Neutrophil (primary cell): Measurements from ENCODE around the gene RORC.

ENCODE experiments used
- H3K27ac ChIP-seq: fragments of 200-600 bp; sonication (generic); 2 replicates; pipeline ENCODE4 v1.5.1; 2016; ENCODE audit warnings: mild to moderate bottlenecking, moderate library complexity
- H3K27me3 ChIP-seq: fragments of 200-600 bp; sonication (generic); 2 replicates; pipeline ENCODE4 v1.6.0; 2016; ENCODE audit warnings: mild to moderate bottlenecking
- H3K36me3 ChIP-seq: fragments of 200-600 bp; sonication (generic); 2 replicates; pipeline ENCODE4 v1.5.1; 2017
- H3K4me1 ChIP-seq, 2 experiments: fragments of 200-600 bp in 1 of 2; sonication (generic) in 1 of 2; 1 replicate in 1 of 2; 2 replicates in 1 of 2; pipeline versions ENCODE4 v1.5.1 to v1.6.1; 2013 to 2016; ENCODE audit warnings: low read depth in 1 of 2, low read length in 1 of 2, mild to moderate bottlenecking in 1 of 2, moderate library complexity in 1 of 2; ENCODE audit not compliant: control insufficient read depth in 1 of 2, insufficient read depth in 1 of 2
- H3K4me3 ChIP-seq, 2 experiments: fragments of 200-600 bp in 1 of 2; sonication (generic) in 1 of 2; 1 replicate in 1 of 2; 2 replicates in 1 of 2; pipeline ENCODE4 v1.5.1; 2013 to 2016; ENCODE audit warnings: low read depth in 1 of 2, low read length in 1 of 2, mild to moderate bottlenecking in 1 of 2, moderate library complexity in 1 of 2
- H3K9me3 ChIP-seq: fragments of 200-600 bp; sonication (generic); 2 replicates; pipeline ENCODE4 v1.5.1; 2016
- CTCF ChIP-seq: fragments of 200-600 bp; sonication (generic); IDR thresholded peaks from 2 replicates; pipeline ENCODE4 v1.5.1; 2016; ENCODE audit warnings: antibody characterized with exemption

Gene RORC

DNA sequence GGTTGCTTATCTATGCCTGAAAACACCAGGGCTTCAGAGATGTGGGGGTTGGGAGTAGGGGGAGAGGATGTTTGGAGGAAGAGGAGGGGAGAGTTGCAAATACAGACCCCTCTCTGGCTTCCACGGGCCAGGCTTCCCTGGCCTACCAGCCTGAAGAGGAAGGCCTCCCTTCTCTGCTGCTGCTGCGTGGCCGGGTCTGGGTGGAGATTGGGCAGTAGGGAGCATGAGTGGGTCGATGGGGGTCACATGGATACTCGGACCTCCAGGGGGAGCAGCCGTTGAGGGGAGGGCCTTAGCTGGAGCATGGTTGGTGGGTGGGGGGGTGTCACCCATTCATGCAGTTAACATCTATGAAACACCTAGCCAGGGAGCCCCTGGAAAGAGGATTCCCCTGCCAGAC, 1.5 kb downstream of the RORC start:
- no peaks in the 10 kb centered on the region for H3K36me3 ChIP-seq
- no peak for TF ChIP-seq CTCF

GRCh38 chr1:151829352-151830046, 2.1 kb downstream of the RORC start:
- peaks cover 16% of the 10 kb centered on the region for H3K27me3 ChIP-seq
- no peak for TF ChIP-seq CTCF
- H3K9me3 ChIP-seq: no peaks in the 10 kb centered on the region
- no peaks in the 10 kb centered on the region for H3K36me3 ChIP-seq
- H3K27ac ChIP-seq: no peak overlapping the region
- H3K4me3 ChIP-seq: no peak overlapping the region
- H3K4me1 ChIP-seq: peaks cover 10 to 14% of the 10 kb centered on the region in 2 experiments

More for the DNA sequence above, 1.5 kb downstream of the RORC start:
- Histone ChIP-seq H3K27me3 (peaks cover 22% of the 10 kb centered on the region), H3K4me1 (peaks cover 10 to 14% of the 10 kb centered on the region in 2 experiments), H3K27ac (no peak overlapping the region), H3K9me3 (no peaks in the 10 kb centered on the region), H3K4me3 (no peak overlapping the region)

- Histone ChIP-seq H3K4me1 (peaks cover 10 to 14% of the 10 kb centered on the region in 2 experiments), H3K4me3 (no peak overlapping the region), H3K36me3 (no peaks in the 10 kb centered on the region), H3K27ac (no peak overlapping the region), H3K27me3 (peaks cover 12% of the 10 kb centered on the region), H3K9me3 (no peaks in the 10 kb centered on the region)
- TF ChIP-seq CTCF: no peak
These were observed 2.7 kb downstream of the RORC start for GRCh38 chr1:151828921-151829320.

DNA sequence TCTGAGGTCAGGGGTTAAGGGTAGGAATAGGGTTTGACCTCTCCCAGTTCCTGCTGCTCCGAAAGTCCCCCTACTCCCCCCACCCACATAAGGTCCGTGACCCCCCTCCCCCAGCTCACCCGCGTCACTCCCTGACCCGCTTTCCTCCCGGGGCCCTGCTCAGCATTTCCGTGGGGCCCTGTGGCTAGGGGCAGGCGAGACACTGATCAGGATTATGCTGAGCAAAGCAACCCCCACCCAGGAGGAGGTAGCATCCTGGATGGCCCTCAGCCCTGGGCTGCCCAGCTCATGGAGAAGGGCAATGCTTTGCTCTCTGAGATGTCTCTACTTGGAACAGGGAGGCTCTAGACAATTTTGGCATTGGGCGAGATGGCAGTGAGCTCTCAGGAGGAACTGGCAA, 3.7 kb downstream of the RORC start:
- H3K4me1 ChIP-seq: peaks cover 10 to 14% of the 10 kb centered on the region in 2 experiments
- H3K27me3 ChIP-seq: peaks cover 4% of the 10 kb centered on the region
- no peak overlapping the region for H3K4me3 ChIP-seq
- H3K9me3 ChIP-seq: no peaks in the 10 kb centered on the region
- no peak overlapping the region for H3K27ac ChIP-seq
- no peaks in the 10 kb centered on the region for H3K36me3 ChIP-seq
- no peak for TF ChIP-seq CTCF

GRCh38 chr1:151825751-151826660, 5.6 kb downstream of the RORC start:
- Histone ChIP-seq H3K27ac (no peak overlapping the region), H3K4me1 (peaks cover 10 to 14% of the 10 kb centered on the region in 2 experiments), H3K9me3 (no peaks in the 10 kb centered on the region), H3K27me3 (peaks cover 13% of the 10 kb centered on the region), H3K4me3 (no peak overlapping the region), H3K36me3 (no peaks in the 10 kb centered on the region)
- no peak for TF ChIP-seq CTCF
